Testis (tissue), 2 donors: Measurements from ENCODE around the gene TRRAP.

Experiments
- POLR2A ChIP-seq: fragments of 450-650 bp; IDR thresholded peaks from one replicate; pipeline ENCODE4 v1.6.1; 2017; ENCODE audit warnings: antibody characterized with exemption, mild to moderate bottlenecking, moderate library complexity
- TF ChIP-seq, protein P1 (sequence below), 3 experiments: fragments of 450-650 bp in 2 of 3; fragments of 200-600 bp in 1 of 3; sonication (generic) in 1 of 3; IDR thresholded peaks; one replicate each; pipeline ENCODE4 v1.5.1; 2016 to 2019; ENCODE audit warnings: antibody characterized with exemption in 3 of 3, mild to moderate bottlenecking in 2 of 3, moderate library complexity in 1 of 3

DNA sequence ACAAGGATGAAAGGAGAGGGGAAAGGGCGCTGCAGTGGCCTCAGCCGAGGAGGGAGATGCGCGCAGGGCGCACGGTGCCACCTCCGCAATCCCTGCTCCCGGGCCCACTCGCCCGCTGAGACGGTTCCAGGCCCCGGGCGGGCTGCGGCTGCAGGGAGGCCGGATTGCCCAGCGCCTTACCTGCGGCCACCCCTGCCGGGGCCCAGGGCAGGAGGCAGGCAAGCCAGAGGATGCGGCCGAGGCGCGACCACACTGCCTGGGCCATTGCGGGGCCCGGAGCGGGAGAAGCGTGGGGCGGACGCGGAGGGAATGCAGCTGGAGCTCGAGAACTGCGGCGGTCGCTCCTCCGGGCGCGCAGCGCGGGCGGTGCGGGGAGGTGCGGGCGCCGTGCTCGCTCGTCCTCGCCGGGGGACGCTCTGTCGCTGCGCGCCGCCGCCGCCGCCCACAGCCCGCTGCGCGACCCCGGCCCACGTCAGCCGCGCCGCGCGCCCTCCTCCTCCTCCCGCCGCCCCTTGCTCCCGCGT lies 8.7 kb upstream of the TRRAP start, which contains the start of gene TMEM130:
- no peak for TF ChIP-seq POLR2A
- TF ChIP-seq, protein P1, sequence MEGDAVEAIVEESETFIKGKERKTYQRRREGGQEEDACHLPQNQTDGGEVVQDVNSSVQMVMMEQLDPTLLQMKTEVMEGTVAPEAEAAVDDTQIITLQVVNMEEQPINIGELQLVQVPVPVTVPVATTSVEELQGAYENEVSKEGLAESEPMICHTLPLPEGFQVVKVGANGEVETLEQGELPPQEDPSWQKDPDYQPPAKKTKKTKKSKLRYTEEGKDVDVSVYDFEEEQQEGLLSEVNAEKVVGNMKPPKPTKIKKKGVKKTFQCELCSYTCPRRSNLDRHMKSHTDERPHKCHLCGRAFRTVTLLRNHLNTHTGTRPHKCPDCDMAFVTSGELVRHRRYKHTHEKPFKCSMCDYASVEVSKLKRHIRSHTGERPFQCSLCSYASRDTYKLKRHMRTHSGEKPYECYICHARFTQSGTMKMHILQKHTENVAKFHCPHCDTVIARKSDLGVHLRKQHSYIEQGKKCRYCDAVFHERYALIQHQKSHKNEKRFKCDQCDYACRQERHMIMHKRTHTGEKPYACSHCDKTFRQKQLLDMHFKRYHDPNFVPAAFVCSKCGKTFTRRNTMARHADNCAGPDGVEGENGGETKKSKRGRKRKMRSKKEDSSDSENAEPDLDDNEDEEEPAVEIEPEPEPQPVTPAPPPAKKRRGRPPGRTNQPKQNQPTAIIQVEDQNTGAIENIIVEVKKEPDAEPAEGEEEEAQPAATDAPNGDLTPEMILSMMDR (IDR thresholded peaks at IDR 0.05), result no peak
